ENCODE results near the gene TRPM8. TPM values are rescaled to one million over a fixed set of nuclear protein-coding genes. Genes with fewer than 3 reads are reported as not detected.

TRPM8 gene
- total RNA-seq, 1 donor: not detected

GRCh38 chr2:234044157-234044556 is 127.0 kb downstream of the TRPM8 start:
- no peaks in the 10 kb centered on the region for H4K20me1 ChIP-seq (ENCODE audit: insufficient read depth, low read length)
- TF ChIP-seq CTCF (IDR thresholded peaks at IDR 0.05; ENCODE audit: extremely low read depth, low read depth, low read length): no peak
- DNase-seq (ENCODE audit: insufficient read length, low spot score, missing footprints): no peak
- H3K4me3 ChIP-seq (ENCODE audit: insufficient read depth, low read length): no peak overlapping the region
- H3K79me2 ChIP-seq (ENCODE audit: insufficient read depth, low read length): no peaks in the 10 kb centered on the region
- H3K4me2 ChIP-seq (ENCODE audit: insufficient read depth, low read length): no peak overlapping the region
- H3K27me3 ChIP-seq (ENCODE audit: insufficient read depth, low read length): no peaks in the 10 kb centered on the region
- H2AFZ ChIP-seq (ENCODE audit: low read length): no peak overlapping the region
- no peak overlapping the region for H3K27ac ChIP-seq (ENCODE audit: low read depth, low read length)
- no peaks in the 10 kb centered on the region for H3K9me3 ChIP-seq (ENCODE audit: low read depth, low read length)
- no peaks in the 10 kb centered on the region for H3K36me3 ChIP-seq (ENCODE audit: insufficient read depth, low read length)
- peaks cover 4% of the 10 kb centered on the region for H3K4me1 ChIP-seq (ENCODE audit: insufficient read depth, low read length)

- no peak overlapping the region for H3K27ac ChIP-seq (ENCODE audit: low read depth, low read length)
- TF ChIP-seq CTCF (IDR thresholded peaks at IDR 0.05; ENCODE audit: extremely low read depth, low read depth, low read length): no peak
- no peaks in the 10 kb centered on the region for H4K20me1 ChIP-seq (ENCODE audit: insufficient read depth, low read length)
- no peaks in the 10 kb centered on the region for H3K79me2 ChIP-seq (ENCODE audit: insufficient read depth, low read length)
- H3K4me2 ChIP-seq (ENCODE audit: insufficient read depth, low read length): no peak overlapping the region
- H3K4me1 ChIP-seq (ENCODE audit: insufficient read depth, low read length): peaks cover 4% of the 10 kb centered on the region
- no peaks in the 10 kb centered on the region for H3K27me3 ChIP-seq (ENCODE audit: insufficient read depth, low read length)
- no peaks in the 10 kb centered on the region for H3K9me3 ChIP-seq (ENCODE audit: low read depth, low read length)
- no peak overlapping the region for H2AFZ ChIP-seq (ENCODE audit: low read length)
- no peak overlapping the region for H3K4me3 ChIP-seq (ENCODE audit: insufficient read depth, low read length)
- no peaks in the 10 kb centered on the region for H3K36me3 ChIP-seq (ENCODE audit: insufficient read depth, low read length)
- DNase-seq (ENCODE audit: insufficient read length, low spot score, missing footprints): no peak
Measured at GRCh38 chr2:234046521-234046920, 129.3 kb downstream of the TRPM8 start.

- no peaks in the 10 kb centered on the region for H3K27me3 ChIP-seq (ENCODE audit: insufficient read depth, low read length)
- no peaks in the 10 kb centered on the region for H3K9me3 ChIP-seq (ENCODE audit: low read depth, low read length)
- no peak overlapping the region for H2AFZ ChIP-seq (ENCODE audit: low read length)
- H3K4me3 ChIP-seq (ENCODE audit: insufficient read depth, low read length): no peak overlapping the region
- H3K79me2 ChIP-seq (ENCODE audit: insufficient read depth, low read length): no peaks in the 10 kb centered on the region
- H3K36me3 ChIP-seq (ENCODE audit: insufficient read depth, low read length): no peaks in the 10 kb centered on the region
- peaks cover 6% of the 10 kb centered on the region for H3K4me1 ChIP-seq (ENCODE audit: insufficient read depth, low read length)
- H3K4me2 ChIP-seq (ENCODE audit: insufficient read depth, low read length): no peak overlapping the region
- DNase-seq (ENCODE audit: insufficient read length, low spot score, missing footprints): no peak
- H4K20me1 ChIP-seq (ENCODE audit: insufficient read depth, low read length): no peaks in the 10 kb centered on the region
- no peak overlapping the region for H3K27ac ChIP-seq (ENCODE audit: low read depth, low read length)
- TF ChIP-seq CTCF (IDR thresholded peaks at IDR 0.05; ENCODE audit: extremely low read depth, low read depth, low read length): no peak
Measured at GRCh38 chr2:234047361-234047760, 130.2 kb downstream of the TRPM8 start.

GRCh38 chr2:234048049-234048448 is 130.9 kb downstream of the TRPM8 start:
- no peak for TF ChIP-seq CTCF (IDR thresholded peaks at IDR 0.05; ENCODE audit: extremely low read depth, low read depth, low read length)
- Histone ChIP-seq H2AFZ (ENCODE audit: low read length) (no peak overlapping the region), H3K36me3 (ENCODE audit: insufficient read depth, low read length) (no peaks in the 10 kb centered on the region), H4K20me1 (ENCODE audit: insufficient read depth, low read length) (no peaks in the 10 kb centered on the region), H3K4me1 (ENCODE audit: insufficient read depth, low read length) (peaks cover 6% of the 10 kb centered on the region), H3K79me2 (ENCODE audit: insufficient read depth, low read length) (no peaks in the 10 kb centered on the region), H3K4me3 (ENCODE audit: insufficient read depth, low read length) (no peak overlapping the region), H3K27me3 (ENCODE audit: insufficient read depth, low read length) (no peaks in the 10 kb centered on the region), H3K27ac (ENCODE audit: low read depth, low read length) (no peak overlapping the region), H3K9me3 (ENCODE audit: low read depth, low read length) (no peaks in the 10 kb centered on the region), H3K4me2 (ENCODE audit: insufficient read depth, low read length) (no peak overlapping the region)
- no peak for DNase-seq (ENCODE audit: insufficient read length, low spot score, missing footprints)
